ENCODE results near the gene APBA1. TPM values are rescaled to one million over a fixed set of nuclear protein-coding genes. Genes with fewer than 3 reads are reported as not detected.

APBA1 gene
- total and polyA plus RNA-seq, 2 of the 8 experiments (the other 6 are each of a cell fraction or from before 2014, with no cell fraction given) = 0.36 to 0.60 TPM

GRCh38 chr9:69463497-69464068 is 208.6 kb downstream of the APBA1 start:
- POLR2A ChIA-PET (ENCODE audit: partially characterized antibody) = interaction anchor here (1.4 kb wide), 1 partner anchor 30 kb away, joined by 3 read pairs; no protein-coding TSS in a partner anchor
- TF ChIP-seq RAD21 (IDR thresholded peaks at IDR 0.05 in 1 of 2, conservative IDR thresholded peaks at IDR 0.05 in 1 of 2; ENCODE audit: low read depth in 2 of 2, low read length in 2 of 2) = no peak
- TF ChIP-seq TAF1 (IDR thresholded peaks at IDR 0.05; ENCODE audit: low read depth, low read length) = no peak
- no peak for TF ChIP-seq TEAD4 (IDR thresholded peaks at IDR 0.05; ENCODE audit: low read depth, low read length)
- TF ChIP-seq, protein P1, sequence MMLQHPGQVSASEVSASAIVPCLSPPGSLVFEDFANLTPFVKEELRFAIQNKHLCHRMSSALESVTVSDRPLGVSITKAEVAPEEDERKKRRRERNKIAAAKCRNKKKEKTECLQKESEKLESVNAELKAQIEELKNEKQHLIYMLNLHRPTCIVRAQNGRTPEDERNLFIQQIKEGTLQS (IDR thresholded peaks at IDR 0.05; ENCODE audit: insufficient read depth, low read depth, low read length) = no peak
- TF ChIP-seq POLR2A (IDR thresholded peaks at IDR 0.05; ENCODE audit: control extremely low read depth in 1 of 2, low read depth in 2 of 2, low read length in 2 of 2) = no peak
- TF ChIP-seq KDM5A (IDR thresholded peaks at IDR 0.05; ENCODE audit: low read length) = no peak
- no peak for TF ChIP-seq HDAC6 (IDR thresholded peaks at IDR 0.05; ENCODE audit: low read depth, low read length)
- no peak for TF ChIP-seq KDM1A (IDR thresholded peaks at IDR 0.05; ENCODE audit: borderline replicate concordance, low read length)
- no peak for TF ChIP-seq TCF12 (IDR thresholded peaks at IDR 0.05; ENCODE audit: low read depth, low read length)

More at GRCh38 chr9:69463497-69464068, 208.6 kb downstream of the APBA1 start:
- Histone ChIP-seq H3K56ac (replicated peaks; ENCODE audit: insufficient read length, low read depth, low read length) (no peak overlapping the region), H4K20me1 (replicated peaks in 1 of 2; ENCODE audit: control insufficient read depth in 1 of 2, insufficient read depth in 2 of 2, low read length in 2 of 2) (no peaks in the 10 kb centered on the region), H3K79me2 (ENCODE audit: control insufficient read depth in 1 of 2, insufficient read depth in 2 of 2, low read length in 2 of 2) (no peaks in the 10 kb centered on the region), H3K4me2 (ENCODE audit: insufficient read depth in 1 of 2, low read depth in 2 of 2, low read length in 2 of 2) (0 out of 4 replicates have a peak overlapping the region, but pooled peaks have one; percentile 1 to 20), H3K23me2 (ENCODE audit: low read depth, low read length) (no peaks in the 10 kb centered on the region), H3K4me1 (replicated peaks in 1 of 4; ENCODE audit: control insufficient read depth in 3 of 4, insufficient read depth in 4 of 4, low read length in 3 of 4) (peaks cover 0 to 5% (median under 1%) of the 10 kb centered on the region in 4 experiments; a peak in 3 of 7 replicates), H2BK12ac (ENCODE audit: low read depth, low read length) (no peak overlapping the region), H3K4ac (replicated peaks; ENCODE audit: insufficient read length, low read depth, low read length) (no peak overlapping the region), H2BK5ac (ENCODE audit: low read depth, low read length) (no peak overlapping the region), H4K91ac (replicated peaks; ENCODE audit: insufficient read length, low read length) (no peak overlapping the region), H2AK5ac (ENCODE audit: low read depth, low read length) (no peak overlapping the region), H2BK15ac (ENCODE audit: low read length) (no peak overlapping the region), H3K23ac (ENCODE audit: insufficient read length) (no peak overlapping the region), H3K27me3 (replicated peaks in 1 of 4; ENCODE audit: control insufficient read depth in 3 of 4, extremely low read depth in 1 of 4, insufficient read depth in 3 of 4, low read length in 3 of 4) (no peaks in the 10 kb centered on the region), H2BK120ac (replicated peaks; ENCODE audit: low read depth, low read length) (no peak overlapping the region), H3K14ac (ENCODE audit: insufficient read length) (no peak overlapping the region), H3K18ac (ENCODE audit: extremely low read depth, low read length) (no peak overlapping the region; the same call in 1 of the 2 replicates), H3K9me3 (ENCODE audit: insufficient read depth in 2 of 2, low read depth in 1 of 2, low read length in 1 of 2) (no peaks in the 10 kb centered on the region), H2BK20ac (ENCODE audit: low read length) (no peak overlapping the region), H3K36me3 (ENCODE audit: control insufficient read depth in 2 of 4, insufficient read depth in 4 of 4, low read length in 3 of 4) (no peaks in the 10 kb centered on the region), H3K4me3 (ENCODE audit: extremely low read depth in 1 of 4, insufficient read depth in 2 of 4, low read depth in 3 of 4, low read length in 4 of 4) (no peak overlapping the region), H2AFZ (ENCODE audit: low read length) (peak overlapping the region; percentile 76), H3K27ac (ENCODE audit: low read depth, low read length) (no peak overlapping the region), H4K8ac (ENCODE audit: extremely low read depth, insufficient read depth, low read length) (no peak overlapping the region; the same call in 1 of the 2 replicates), H4K5ac (ENCODE audit: insufficient read length, low read depth, low read length) (no peak overlapping the region), H3K79me1 (ENCODE audit: low read depth, low read length) (no peaks in the 10 kb centered on the region), H3K9ac (replicated peaks in 1 of 4; ENCODE audit: extremely low read depth in 1 of 4, low read depth in 3 of 4, low read length in 3 of 4) (0 out of 7 replicates have a peak overlapping the region, but pooled peaks of 1 of the 4 experiments have one; percentile 14)
- CTCF ChIA-PET (ENCODE audit: partially characterized antibody) = interaction anchor here (0.8 to 1.7 kb wide), 5 partner anchors 8 to 121 kb away, joined by 3 to 6 read pairs (median 3); no protein-coding TSS in a partner anchor
- FAIRE-seq (peak; percentile 19), DNase-seq (ENCODE audit: low read depth in 1 of 2, low spot score in 2 of 2) (no peak)
- WGBS, 2 experiments (ENCODE audit: extremely low coverage in 1 of 2, insufficient coverage in 1 of 2, insufficient read length in 1 of 2, insufficient replicate concordance in 2 of 2, low coverage in 1 of 2, low lambda C conversion rate in 2 of 2, missing lambda C conversion rate in 1 of 2) = 57% methylated on average over 11 of the region's 11 CpGs; no CpG with 5 or more reads in 1 of the 2 experiments

All from H1 (cell line).